Large intestine (tissue), 12 donors: ENCODE data around the gene TNFRSF11A. TPM values are rescaled to one million over a fixed set of nuclear protein-coding genes. Genes with fewer than 3 reads are reported as not detected.

Experiments
- DNase-seq, 2 donors: peaks; one replicate each; pipeline versions ENCODE4 v3.0.0 to v3.0.0-alpha.2; 2013
- H3K27ac ChIP-seq: one replicate; pipeline ENCODE4 v1.5.1; 2013; ENCODE audit warnings: low read length
- H3K27me3 ChIP-seq: 2 replicates; pipeline ENCODE4 v1.6.1; 2013; ENCODE audit warnings: low read length; ENCODE audit not compliant: control insufficient read depth, insufficient read depth
- H3K36me3 ChIP-seq: 2 replicates; pipeline ENCODE4 v1.6.1; 2013; ENCODE audit warnings: low read length; ENCODE audit not compliant: control insufficient read depth, insufficient read depth
- H3K4me1 ChIP-seq: one replicate; pipeline ENCODE4 v1.6.1; 2013; ENCODE audit warnings: low read length; ENCODE audit not compliant: control insufficient read depth, insufficient read depth
- H3K4me3 ChIP-seq: one replicate; pipeline ENCODE4 v1.5.1; 2013; ENCODE audit warnings: low read length
- H3K9me3 ChIP-seq: one replicate; pipeline ENCODE4 v1.6.1; 2013; ENCODE audit warnings: mild to moderate bottlenecking, low read depth, low read length, moderate library complexity; ENCODE audit not compliant: control insufficient read depth
- WGBS: methylation state at CpG from one replicate; pipeline ENCODE4 v1.1.5; 2013; ENCODE audit warnings: low lambda C conversion rate; ENCODE audit not compliant: insufficient coverage; 5-methylcytosine and 5-hydroxymethylcytosine counted together
- long read RNA-seq, 11 donors: transcript quantifications; one replicate each; lab custom pipeline, GENCODE V29; 2026
- polyA plus RNA-seq: library from polyadenylated mRNA; unstranded; fragments of 120-200 nt; gene quantifications from one replicate; pipeline ENCODE4 v1.2.1, GENCODE V29; 2013

The TNFRSF11A gene
- polyA plus RNA-seq: 21.7 TPM
- long read RNA-seq, donor 1, full-length matches to known transcripts: 1 of 1 reads
- long read RNA-seq, donor 1, partial matches to known transcripts: 0 of 1 reads
- long read RNA-seq, donor 1, other reads (novel, unspliced or antisense): 0 of 1 reads
- long read RNA-seq, donor 2, full-length matches to known transcripts: 6 of 45 reads
- long read RNA-seq, donor 2, partial matches to known transcripts: 39 of 45 reads
- long read RNA-seq, donor 2, other reads (novel, unspliced or antisense): 0 of 45 reads
- long read RNA-seq, donor 3: 0 reads
- long read RNA-seq, donor 4, partial matches to known transcripts: 0 of 1 reads
- long read RNA-seq, donor 4, other reads (novel, unspliced or antisense): 0 of 1 reads
- long read RNA-seq, donor 5, full-length matches to known transcripts: 2 of 2 reads
- long read RNA-seq, donor 5, partial matches to known transcripts: 0 of 2 reads
- long read RNA-seq, donor 5, other reads (novel, unspliced or antisense): 0 of 2 reads
- long read RNA-seq, donor 6, full-length matches to known transcripts: 4 of 4 reads
- long read RNA-seq, donor 6, partial matches to known transcripts: 0 of 4 reads
- long read RNA-seq, donor 6, other reads (novel, unspliced or antisense): 0 of 4 reads
- long read RNA-seq, donor 7: 0 reads
- long read RNA-seq, donor 8, full-length matches to known transcripts: 5 of 5 reads
- long read RNA-seq, donor 8, partial matches to known transcripts: 0 of 5 reads
- long read RNA-seq, donor 8, other reads (novel, unspliced or antisense): 0 of 5 reads
- long read RNA-seq, donor 9, full-length matches to known transcripts: 3 of 3 reads
- long read RNA-seq, donor 9, partial matches to known transcripts: 0 of 3 reads
- long read RNA-seq, donor 9, other reads (novel, unspliced or antisense): 0 of 3 reads
- long read RNA-seq, donor 10, full-length matches to known transcripts: 3 of 3 reads
- long read RNA-seq, donor 10, partial matches to known transcripts: 0 of 3 reads
- long read RNA-seq, donor 10, other reads (novel, unspliced or antisense): 0 of 3 reads
- long read RNA-seq, donor 11, full-length matches to known transcripts: 4 of 4 reads
- long read RNA-seq, donor 11, partial matches to known transcripts: 0 of 4 reads
- long read RNA-seq, donor 11, other reads (novel, unspliced or antisense): 0 of 4 reads

- Histone ChIP-seq H3K27ac (peak within 1 kb of the TSS; percentile 66), H3K36me3 (no peaks in the 10 kb centered on the region), H3K9me3 (peaks cover 3% of the 10 kb centered on the region), H3K27me3 (peaks cover 32% of the 10 kb centered on the region), H3K4me3 (peak within 1 kb of the TSS; percentile 88), H3K4me1 (peaks cover 39% of the 10 kb centered on the region)
- no CpG with 5 or more reads among the region's 99 CpGs for WGBS
- peak in 1 of 2 donors; percentile 75 for DNase-seq
Observed at GRCh38 chr18:62324917-62325805, at the start of gene TNFRSF11A. Gene TNFRSF11A, plus strand, starts transcription at chr18:62325310. Its CDS starts 43 bp downstream, at chr18:62325353.

DNA sequence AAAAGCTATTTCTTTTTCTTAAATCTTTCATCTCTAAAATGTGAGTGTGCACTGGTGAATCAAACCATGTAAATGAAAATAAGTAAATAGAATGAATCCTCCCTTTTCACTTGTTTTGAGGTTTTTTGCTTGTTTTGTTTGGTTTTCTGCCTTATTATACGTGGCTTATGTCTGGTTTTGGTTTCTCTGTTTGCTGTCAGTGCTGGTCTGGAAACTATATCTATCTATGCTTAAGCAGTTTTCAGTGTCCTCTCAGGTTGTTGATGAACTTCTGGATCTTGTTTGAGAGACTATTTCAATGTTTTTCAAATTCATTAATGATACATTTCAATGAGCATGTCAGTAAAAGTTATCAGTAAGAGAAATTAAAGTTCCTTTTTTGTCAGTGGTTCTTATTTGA is 48.1 kb upstream of the TNFRSF11A start:
- H3K4me3 ChIP-seq: no peak overlapping the region
- H3K9me3 ChIP-seq: no peaks in the 10 kb centered on the region
- no CpG with 5 or more reads among the region's 1 CpG for WGBS
- H3K27ac ChIP-seq: no peak overlapping the region
- H3K4me1 ChIP-seq: no peaks in the 10 kb centered on the region
- DNase-seq: no peak
- peaks cover 17% of the 10 kb centered on the region for H3K36me3 ChIP-seq
- no peaks in the 10 kb centered on the region for H3K27me3 ChIP-seq

DNA sequence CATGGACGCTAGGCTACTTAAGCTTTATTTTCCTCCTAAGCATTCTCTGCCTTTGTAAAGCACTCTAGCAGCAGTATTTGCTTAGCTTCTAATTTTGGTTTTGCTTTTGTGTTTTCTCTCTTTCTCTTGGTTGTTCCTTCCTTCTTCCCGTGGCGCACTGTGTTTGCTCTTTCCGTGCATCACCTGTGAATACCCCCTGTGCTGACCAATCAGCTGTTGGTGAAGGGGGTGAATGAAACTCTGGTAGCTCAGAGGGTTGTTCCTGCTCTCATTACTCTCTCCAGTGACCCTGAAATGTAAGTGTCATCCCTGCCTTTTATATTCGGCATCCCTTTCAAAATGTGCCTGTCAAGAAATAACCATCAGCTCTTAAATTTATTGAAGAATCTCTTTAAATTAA is 45.5 kb upstream of the TNFRSF11A start:
- no peaks in the 10 kb centered on the region for H3K27me3 ChIP-seq
- no peaks in the 10 kb centered on the region for H3K4me1 ChIP-seq
- H3K36me3 ChIP-seq: peaks cover 15% of the 10 kb centered on the region
- no CpG with 5 or more reads among the region's 5 CpGs for WGBS
- H3K9me3 ChIP-seq: no peaks in the 10 kb centered on the region
- H3K27ac ChIP-seq: no peak overlapping the region
- H3K4me3 ChIP-seq: no peak overlapping the region
- no peak for DNase-seq

DNA sequence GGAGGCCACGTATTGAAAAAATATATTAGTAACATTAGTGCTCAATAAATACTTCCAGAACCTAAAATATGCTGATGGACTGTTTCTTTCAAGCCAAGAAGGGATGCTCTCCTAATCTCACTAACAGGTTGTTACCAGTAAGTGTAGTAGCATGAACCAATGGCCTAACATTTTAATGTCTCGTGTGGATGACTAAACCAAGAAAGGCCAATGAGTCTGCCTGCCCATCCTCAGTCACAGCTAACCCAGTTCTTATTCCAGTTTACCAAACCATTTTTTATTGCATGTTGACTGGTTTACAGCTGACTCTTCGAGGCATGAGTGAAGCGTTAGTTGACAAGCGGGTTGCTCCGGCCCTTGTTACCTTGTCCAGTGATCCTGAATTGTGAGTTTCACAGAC is 45.1 kb upstream of the TNFRSF11A start:
- Histone ChIP-seq H3K36me3 (peaks cover 15% of the 10 kb centered on the region), H3K27me3 (no peaks in the 10 kb centered on the region), H3K9me3 (no peaks in the 10 kb centered on the region), H3K4me1 (no peaks in the 10 kb centered on the region), H3K27ac (no peak overlapping the region), H3K4me3 (no peak overlapping the region)
- no peak for DNase-seq
- 100% methylated on average over 1 of the region's 6 CpGs for WGBS

- DNase-seq: no peak
- WGBS: no CpG with 5 or more reads among the region's 1 CpG
- H3K9me3 ChIP-seq: no peaks in the 10 kb centered on the region
- H3K4me3 ChIP-seq: no peak overlapping the region
- peaks cover 18% of the 10 kb centered on the region for H3K36me3 ChIP-seq
- H3K27me3 ChIP-seq: no peaks in the 10 kb centered on the region
- H3K4me1 ChIP-seq: no peaks in the 10 kb centered on the region
- no peak overlapping the region for H3K27ac ChIP-seq
Observed at GRCh38 chr18:62280786-62281185, 44.3 kb upstream of the TNFRSF11A start.

DNA sequence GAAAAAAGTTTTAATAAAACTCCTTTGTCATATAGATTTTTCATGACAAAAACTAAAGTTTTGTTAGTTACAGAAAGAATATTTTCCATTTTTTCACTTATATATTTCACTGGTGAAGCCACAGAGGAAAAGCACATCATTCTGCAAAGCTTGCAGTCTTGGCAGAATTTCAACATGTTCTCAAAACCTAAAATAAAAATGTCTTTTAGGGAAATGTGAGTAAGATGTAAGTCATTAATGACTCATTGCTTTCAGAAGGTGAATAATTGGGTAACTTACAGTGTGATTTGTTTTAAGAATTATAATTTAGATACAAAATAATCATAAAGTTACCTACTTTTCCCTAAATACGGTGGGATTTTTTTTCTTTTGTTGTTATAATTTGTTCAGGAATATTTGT is 43.4 kb upstream of the TNFRSF11A start:
- DNase-seq: no peak
- Histone ChIP-seq H3K27me3 (no peaks in the 10 kb centered on the region), H3K27ac (no peak overlapping the region), H3K9me3 (no peaks in the 10 kb centered on the region), H3K4me3 (no peak overlapping the region), H3K4me1 (peaks cover 9% of the 10 kb centered on the region), H3K36me3 (peaks cover 17% of the 10 kb centered on the region)
- 89% methylated on average over 1 of the region's 1 CpG for WGBS

DNA sequence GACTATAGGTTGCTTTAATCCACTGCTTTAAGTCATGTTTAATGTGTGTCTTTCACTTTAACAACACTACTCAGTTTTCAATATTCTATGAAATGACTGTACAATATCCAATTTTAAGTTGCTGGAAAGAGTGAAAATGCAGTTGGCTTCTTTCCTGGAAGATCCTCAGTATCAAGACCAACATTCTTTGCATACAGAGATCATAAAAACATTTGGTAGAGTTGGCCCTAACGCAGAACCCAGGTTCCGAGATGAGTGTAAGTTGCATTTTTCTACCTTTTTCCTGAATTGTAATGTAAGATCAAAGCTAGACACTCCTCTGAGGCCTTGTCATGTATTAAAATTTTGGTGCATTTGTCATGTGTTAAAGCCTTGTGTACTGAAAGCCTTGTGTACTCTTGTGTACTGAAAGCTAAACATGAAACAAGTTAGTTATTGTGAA is 42.9 kb upstream of the TNFRSF11A start:
- Histone ChIP-seq H3K27ac (no peak overlapping the region), H3K36me3 (peaks cover 17% of the 10 kb centered on the region), H3K4me1 (peaks cover 13% of the 10 kb centered on the region), H3K9me3 (no peaks in the 10 kb centered on the region), H3K4me3 (no peak overlapping the region), H3K27me3 (no peaks in the 10 kb centered on the region)
- WGBS: no CpG with 5 or more reads among the region's 2 CpGs
- no peak for DNase-seq

DNA sequence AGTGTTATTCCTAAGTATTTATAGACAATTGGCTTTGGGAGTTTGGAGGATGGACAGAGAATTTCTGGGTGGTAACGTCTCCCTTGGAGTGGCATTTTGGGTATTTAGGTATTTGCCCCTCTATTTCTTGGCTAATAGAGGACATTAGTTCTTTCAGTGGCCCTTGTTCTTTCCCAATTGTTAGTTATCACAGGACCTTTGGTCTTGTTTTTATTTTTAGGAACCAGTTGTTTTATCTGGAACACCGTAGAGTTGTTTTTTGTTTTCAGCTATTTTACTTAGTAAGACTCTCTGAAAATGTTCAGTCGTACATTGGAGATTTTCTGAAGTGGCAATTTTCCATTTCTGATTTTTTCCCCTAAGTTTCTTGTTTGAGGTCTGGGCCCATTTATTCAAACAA is 40.5 kb upstream of the TNFRSF11A start:
- H3K36me3 ChIP-seq: peaks cover 14% of the 10 kb centered on the region

DNA sequence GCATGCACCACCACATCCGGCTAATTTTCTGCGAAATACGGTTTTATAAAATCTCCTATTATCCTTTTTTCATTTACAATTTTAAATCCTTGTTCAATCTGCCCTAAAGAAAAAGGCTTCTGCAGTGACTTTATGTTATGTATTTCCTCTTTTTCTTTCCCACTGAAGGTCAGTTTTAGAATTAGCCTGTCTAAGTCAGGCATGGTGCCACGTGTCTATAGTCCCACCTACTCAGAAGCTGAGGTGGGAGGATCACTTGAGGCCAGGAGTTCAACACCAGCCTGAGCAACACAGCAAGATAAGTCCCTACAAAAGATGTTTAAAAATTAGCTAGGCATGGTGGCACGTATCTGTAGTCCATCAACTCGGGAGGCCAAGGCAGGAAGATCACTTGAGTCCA is 39.8 kb upstream of the TNFRSF11A start:
- Histone ChIP-seq H3K9me3 (no peaks in the 10 kb centered on the region), H3K27ac (no peak overlapping the region), H3K4me1 (peaks cover 29% of the 10 kb centered on the region), H3K36me3 (peaks cover 8% of the 10 kb centered on the region), H3K4me3 (no peak overlapping the region), H3K27me3 (no peaks in the 10 kb centered on the region)
- WGBS: 100% methylated on average over 3 of the region's 6 CpGs
- peak; percentile 27 for DNase-seq

More for the DNA sequence above, 40.5 kb upstream of the TNFRSF11A start:
- Histone ChIP-seq H3K27me3 (no peaks in the 10 kb centered on the region), H3K4me3 (no peak overlapping the region), H3K27ac (no peak overlapping the region), H3K9me3 (no peaks in the 10 kb centered on the region), H3K4me1 (peaks cover 28% of the 10 kb centered on the region)
- no peak for DNase-seq
- WGBS: 67% methylated on average over 2 of the region's 3 CpGs
